Tibial artery (tissue), 4 donors: ENCODE results near the gene SET.

Experiments used
- DNase-seq, 2 donors: peaks; one replicate each; pipeline ENCODE4 v3.0.0-alpha.2; 2019
- H3K27ac ChIP-seq, 2 donors: fragments of 200-600 bp; sonication (generic) in 1 of 2; 1 replicate in 1 of 2; 2 replicates in 1 of 2; pipeline ENCODE4 v1.5.1; 2018 to 2019; ENCODE audit warnings: mild to moderate bottlenecking in 1 of 2
- H3K27me3 ChIP-seq, 2 donors: fragments of 200-600 bp; sonication (generic) in 1 of 2; one replicate each; pipeline versions ENCODE4 v1.5.1 to v1.6.0; 2016 to 2019
- H3K36me3 ChIP-seq, 3 donors: fragments of 200-600 bp; sonication (generic) in 2 of 3; one replicate each; pipeline ENCODE4 v1.5.1; 2016 to 2019; ENCODE audit warnings: mild to moderate bottlenecking in 2 of 3
- H3K4me1 ChIP-seq, 4 donors: fragments of 200-600 bp; sonication (generic) in 2 of 4; 1 replicate in 3 of 4; 2 replicates in 1 of 4; pipeline ENCODE4 v1.5.1; 2016 to 2019
- H3K4me3 ChIP-seq, 2 donors: fragments of 200-600 bp; sonication (generic) in 1 of 2; 1 replicate in 1 of 2; 2 replicates in 1 of 2; pipeline ENCODE4 v1.5.1; 2018 to 2019; ENCODE audit warnings: mild to moderate bottlenecking in 2 of 2
- H3K9me3 ChIP-seq, 3 donors: fragments of 200-600 bp; sonication (generic) in 1 of 3; one replicate each; pipeline ENCODE4 v1.5.1; 2016 to 2019
- intact Hi-C: fragments of 100-400 bp; cut with DNase I; formaldehyde crosslinking; loops from one replicate; pipeline ENCODE4 v1.15.0; 2023; ENCODE audit warnings: low total_unique reads
- TF ChIP-seq, protein P1 (sequence below), 2 experiments: fragments of 200-600 bp in 1 of 2; fragments of 450-650 bp in 1 of 2; IDR thresholded peaks; one replicate each; pipeline ENCODE4 v1.5.1; 2017 to 2019; ENCODE audit warnings: antibody characterized with exemption in 2 of 2, mild to moderate bottlenecking in 1 of 2, moderate library complexity in 1 of 2

Gene SET

DNA sequence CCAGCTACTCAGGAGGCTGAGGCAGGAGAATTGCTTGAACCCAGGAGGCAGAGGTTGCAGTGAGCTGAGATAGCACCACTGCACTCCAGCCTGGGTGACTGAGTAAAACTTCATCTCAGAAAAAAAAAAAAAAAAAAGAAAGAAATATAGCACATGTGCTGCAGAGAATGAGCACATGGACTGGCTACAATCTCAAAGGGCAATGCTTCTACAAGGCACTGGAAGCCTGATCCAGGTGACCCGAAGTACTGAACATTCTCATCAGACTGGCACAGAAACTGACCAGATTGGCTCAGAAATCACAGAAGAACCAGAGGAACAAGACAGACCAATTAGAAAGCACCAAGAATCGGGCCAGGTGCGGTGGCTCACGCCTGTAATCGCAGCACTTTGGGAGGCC, 37.2 kb upstream of the SET start:
- peaks cover 0 to 7% (median 3%) of the 10 kb centered on the region in 4 donors for H3K4me1 ChIP-seq
- no peak for DNase-seq
- intact Hi-C loops = no loop called here
- H3K27ac ChIP-seq = no peak overlapping the region
- H3K9me3 ChIP-seq = no peaks in the 10 kb centered on the region
- H3K27me3 ChIP-seq = no peaks in the 10 kb centered on the region
- no peaks in the 10 kb centered on the region for H3K36me3 ChIP-seq
- TF ChIP-seq, protein P1, sequence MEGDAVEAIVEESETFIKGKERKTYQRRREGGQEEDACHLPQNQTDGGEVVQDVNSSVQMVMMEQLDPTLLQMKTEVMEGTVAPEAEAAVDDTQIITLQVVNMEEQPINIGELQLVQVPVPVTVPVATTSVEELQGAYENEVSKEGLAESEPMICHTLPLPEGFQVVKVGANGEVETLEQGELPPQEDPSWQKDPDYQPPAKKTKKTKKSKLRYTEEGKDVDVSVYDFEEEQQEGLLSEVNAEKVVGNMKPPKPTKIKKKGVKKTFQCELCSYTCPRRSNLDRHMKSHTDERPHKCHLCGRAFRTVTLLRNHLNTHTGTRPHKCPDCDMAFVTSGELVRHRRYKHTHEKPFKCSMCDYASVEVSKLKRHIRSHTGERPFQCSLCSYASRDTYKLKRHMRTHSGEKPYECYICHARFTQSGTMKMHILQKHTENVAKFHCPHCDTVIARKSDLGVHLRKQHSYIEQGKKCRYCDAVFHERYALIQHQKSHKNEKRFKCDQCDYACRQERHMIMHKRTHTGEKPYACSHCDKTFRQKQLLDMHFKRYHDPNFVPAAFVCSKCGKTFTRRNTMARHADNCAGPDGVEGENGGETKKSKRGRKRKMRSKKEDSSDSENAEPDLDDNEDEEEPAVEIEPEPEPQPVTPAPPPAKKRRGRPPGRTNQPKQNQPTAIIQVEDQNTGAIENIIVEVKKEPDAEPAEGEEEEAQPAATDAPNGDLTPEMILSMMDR (IDR thresholded peaks at IDR 0.05) = no peak
- no peak overlapping the region for H3K4me3 ChIP-seq

DNA sequence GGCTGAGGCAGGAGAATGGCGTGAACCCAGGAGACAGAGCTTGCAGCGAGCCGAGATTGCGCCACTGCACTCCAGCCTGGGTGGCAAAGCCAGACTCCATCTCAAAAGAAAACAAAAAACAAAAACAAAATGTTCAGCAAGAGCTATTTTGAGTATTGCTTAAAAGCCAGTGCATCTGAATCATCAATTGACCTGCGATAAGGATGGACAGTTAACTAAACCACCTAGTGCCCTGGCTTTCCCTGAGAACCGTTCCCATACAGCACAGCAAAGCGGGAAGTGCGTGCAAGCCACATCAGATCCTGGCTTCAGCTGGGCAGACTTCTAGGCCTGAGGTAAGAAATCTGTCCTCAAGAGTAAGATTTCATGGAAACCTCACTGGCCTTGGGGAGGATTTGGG, 35.1 kb upstream of the SET start:
- no peak for DNase-seq
- H3K4me3 ChIP-seq = no peak overlapping the region
- H3K36me3 ChIP-seq = no peaks in the 10 kb centered on the region
- TF ChIP-seq, protein P1 (IDR thresholded peaks at IDR 0.05) = no peak
- intact Hi-C loops = no loop called here
- no peaks in the 10 kb centered on the region for H3K27me3 ChIP-seq
- H3K9me3 ChIP-seq = no peaks in the 10 kb centered on the region
- H3K4me1 ChIP-seq = peaks cover 0 to 10% (median 4%) of the 10 kb centered on the region in 4 donors
- no peak overlapping the region for H3K27ac ChIP-seq

DNA sequence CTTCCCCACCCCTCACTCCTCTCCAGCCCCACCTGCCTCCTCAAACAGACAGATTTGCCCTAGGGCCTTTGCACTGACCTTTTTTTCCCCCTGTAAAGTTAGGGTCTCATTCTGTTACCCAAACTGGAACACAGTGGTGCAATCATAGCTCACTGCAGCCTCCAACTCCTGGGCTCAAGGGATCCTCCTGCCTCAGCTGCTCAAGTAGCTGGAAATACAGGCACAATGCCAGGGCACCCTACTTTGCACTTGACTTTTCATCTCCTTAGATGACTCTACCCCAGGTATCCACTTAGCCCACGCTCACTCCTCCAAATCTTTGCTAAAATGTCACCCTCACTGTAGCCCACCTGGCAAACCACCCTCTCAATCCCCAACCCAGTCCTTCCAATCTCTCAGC, 34.5 kb upstream of the SET start:
- no peaks in the 10 kb centered on the region for H3K36me3 ChIP-seq
- TF ChIP-seq, protein P1 (IDR thresholded peaks at IDR 0.05) = no peak
- H3K9me3 ChIP-seq = no peaks in the 10 kb centered on the region
- H3K27ac ChIP-seq = no peak overlapping the region
- DNase-seq = no peak
- no peak overlapping the region for H3K4me3 ChIP-seq
- no peaks in the 10 kb centered on the region for H3K27me3 ChIP-seq
- peaks cover 0 to 10% (median 4%) of the 10 kb centered on the region in 4 donors for H3K4me1 ChIP-seq
- intact Hi-C loops = no loop called here

DNA sequence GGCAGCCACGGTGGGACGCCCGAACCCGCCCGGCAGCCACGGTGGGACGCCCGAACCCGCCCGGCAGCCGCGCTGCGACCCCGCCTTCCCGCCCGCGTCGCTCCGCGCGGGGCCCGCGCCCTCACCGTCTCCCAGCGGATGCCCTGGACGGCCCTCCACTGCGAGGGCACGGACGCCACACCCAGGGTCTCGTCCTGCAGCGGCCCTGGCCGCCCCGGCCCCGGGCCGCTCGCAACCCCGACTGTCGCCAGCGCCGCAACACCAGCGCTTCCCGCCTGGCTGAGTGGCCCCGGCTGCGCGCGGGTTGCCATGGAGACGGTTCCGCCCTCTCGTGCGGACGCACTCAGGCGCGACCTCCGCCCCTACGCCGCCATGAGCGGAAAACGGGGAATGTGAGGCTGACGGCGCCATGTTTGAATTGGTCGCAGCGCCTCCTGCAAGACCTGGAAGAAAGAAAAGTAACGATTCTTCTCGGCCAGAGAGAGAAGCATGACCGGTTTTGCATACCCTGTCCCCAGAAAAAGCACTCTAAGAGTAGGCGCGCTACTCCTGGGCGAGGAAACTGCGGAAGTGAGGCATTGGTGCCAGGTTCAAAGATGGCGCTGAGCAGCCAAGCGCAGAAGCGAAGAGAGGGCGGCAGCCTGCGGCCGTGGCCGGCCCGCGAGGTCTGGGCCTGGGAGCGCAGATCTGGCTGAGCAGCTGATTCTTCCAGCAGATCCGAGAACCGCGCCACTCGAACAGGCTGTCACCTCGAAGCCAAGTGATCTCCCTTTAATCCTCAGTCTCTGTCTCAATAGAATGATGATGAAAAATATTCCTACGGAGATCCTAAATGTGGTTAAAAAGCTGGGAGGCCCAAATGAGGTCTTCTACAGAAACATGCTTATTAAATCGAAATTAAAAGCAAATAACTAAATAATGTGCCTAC, 32.3 kb upstream of the SET start, which contains the start of gene DYNC2I2:
DYNC2I2 (minus strand) TSS at position 432 of the 928 bp plus-strand sequence; CDS start at position 311, 121 bp downstream.
- TF ChIP-seq, protein P1 (IDR thresholded peaks at IDR 0.05) = no peak
- Histone ChIP-seq H3K4me3 (peak within 1 kb of the TSS; percentile 61 to 66), H3K27me3 (no peaks in the 10 kb centered on the region), H3K9me3 (no peaks in the 10 kb centered on the region), H3K27ac (peak within 1 kb of the TSS; percentile 96 to 97), H3K36me3 (no peaks in the 10 kb centered on the region), H3K4me1 (peaks cover 0 to 10% (median 4%) of the 10 kb centered on the region in 4 donors)
- intact Hi-C loops = no loop called here
- DNase-seq = peak; percentile 93 to 97

DNA sequence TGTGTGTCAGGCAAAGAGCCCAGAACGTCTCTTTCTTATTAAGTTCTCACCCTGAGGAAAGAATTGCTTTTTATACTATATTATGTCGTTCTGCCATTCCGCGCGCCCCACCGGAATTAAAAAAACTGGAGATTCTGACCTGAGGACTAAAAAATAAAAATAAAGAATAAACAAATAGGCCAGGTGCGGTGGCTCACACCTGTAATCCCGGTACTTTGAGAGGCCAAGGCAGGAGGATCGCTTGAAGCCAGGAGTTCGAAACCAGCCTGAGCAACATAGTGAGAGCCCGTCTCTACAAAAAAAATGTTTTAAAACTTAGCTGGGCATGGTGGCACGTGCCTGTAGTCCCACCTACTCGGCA, 31.7 kb upstream of the SET start:
- H3K27ac ChIP-seq = peak overlapping the region; percentile 96 to 97
- no peaks in the 10 kb centered on the region for H3K27me3 ChIP-seq
- no peaks in the 10 kb centered on the region for H3K9me3 ChIP-seq
- DNase-seq = no peak
- intact Hi-C loops = no loop called here
- no peaks in the 10 kb centered on the region for H3K36me3 ChIP-seq
- TF ChIP-seq, protein P1 (IDR thresholded peaks at IDR 0.05) = no peak
- H3K4me1 ChIP-seq = peaks cover 0 to 10% (median 4%) of the 10 kb centered on the region in 4 donors
- H3K4me3 ChIP-seq = peak overlapping the region; percentile 61 to 66
